NCI-H187 treated with DMSO at 0.1 percent for 48 hours (cell line): ENCODE data around the gene FIBCD1.

Experiments
- DNase-seq: peaks from one replicate; lab custom pipeline; 2025; lab: John Stamatoyannopoulos, UW

The FIBCD1 gene

GRCh38 chr9:130895038-130895437 is 44.0 kb downstream of the FIBCD1 start:
- DNase-seq = no peak

DNA sequence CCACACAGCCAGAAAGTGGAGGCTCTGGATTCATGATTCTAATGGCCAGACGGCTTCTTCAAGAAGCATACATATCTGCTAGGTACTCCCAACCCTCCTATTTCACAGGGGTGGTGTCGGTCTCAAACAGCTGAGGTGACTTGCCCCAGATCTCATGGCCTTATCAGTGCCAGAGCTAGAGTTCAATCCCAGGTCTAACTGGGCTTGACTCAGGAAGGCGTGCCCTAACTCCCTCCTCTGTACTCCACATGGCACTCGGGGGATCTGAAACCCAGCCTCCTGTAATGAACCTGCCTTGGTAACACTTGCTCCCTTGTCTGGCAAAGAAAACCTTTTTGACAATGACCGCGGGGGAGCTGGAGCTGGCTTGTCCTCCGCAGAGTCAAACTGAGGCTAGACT is 44.5 kb downstream of the FIBCD1 start:
- DNase-seq = no peak

- DNase-seq = no peak
Observed at GRCh38 chr9:130893341-130894101, 45.5 kb downstream of the FIBCD1 start.

GRCh38 chr9:130892477-130893304 is 46.4 kb downstream of the FIBCD1 start:
- DNase-seq = no peak

- DNase-seq = no peak
Observed at GRCh38 chr9:130891688-130892476, 47.2 kb downstream of the FIBCD1 start.

DNA sequence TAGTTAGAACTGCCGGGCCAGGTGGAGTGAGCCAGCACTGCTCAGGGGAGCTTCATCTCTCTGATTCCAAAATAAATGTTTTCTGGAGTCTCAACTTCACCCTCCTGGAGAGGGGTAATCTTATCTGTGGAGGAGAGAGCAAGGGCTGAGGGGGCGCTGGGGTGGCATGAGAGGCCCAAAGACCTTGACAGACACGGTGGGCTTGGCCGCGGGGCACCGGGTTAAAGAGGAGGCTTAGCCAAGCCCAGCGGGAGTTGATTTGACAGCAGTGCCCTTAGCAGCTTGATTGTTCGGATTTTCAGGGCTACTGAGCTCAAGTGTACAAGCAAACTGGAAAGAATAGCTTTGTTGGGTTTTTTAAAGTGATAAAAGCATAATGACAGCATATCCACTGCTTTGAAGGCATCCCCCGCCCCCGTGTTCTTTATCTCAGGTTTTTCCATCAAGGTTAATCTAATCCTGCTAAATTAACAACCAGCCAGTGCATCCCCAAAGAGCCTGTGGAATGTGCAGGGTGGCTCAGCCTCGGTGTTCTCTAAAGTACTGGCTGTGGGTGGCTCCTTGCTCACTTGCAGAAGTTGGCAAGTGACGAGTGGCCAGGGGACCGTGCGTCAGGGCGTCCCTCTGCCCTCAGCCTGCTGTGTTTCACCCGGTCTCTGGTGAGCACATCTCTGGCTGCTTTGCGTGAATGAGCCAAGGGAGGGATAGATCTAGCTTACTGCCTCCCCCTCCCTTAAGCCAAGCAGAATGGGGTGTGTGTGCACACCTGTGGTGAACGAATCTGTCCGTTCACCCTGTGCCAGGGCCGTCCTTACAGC is 48.0 kb downstream of the FIBCD1 start:
- DNase-seq = no peak

- no peak for DNase-seq
Observed at GRCh38 chr9:130890124-130890523, 48.9 kb downstream of the FIBCD1 start.

GRCh38 chr9:130888146-130888885 is 50.7 kb downstream of the FIBCD1 start:
- no peak for DNase-seq

DNA sequence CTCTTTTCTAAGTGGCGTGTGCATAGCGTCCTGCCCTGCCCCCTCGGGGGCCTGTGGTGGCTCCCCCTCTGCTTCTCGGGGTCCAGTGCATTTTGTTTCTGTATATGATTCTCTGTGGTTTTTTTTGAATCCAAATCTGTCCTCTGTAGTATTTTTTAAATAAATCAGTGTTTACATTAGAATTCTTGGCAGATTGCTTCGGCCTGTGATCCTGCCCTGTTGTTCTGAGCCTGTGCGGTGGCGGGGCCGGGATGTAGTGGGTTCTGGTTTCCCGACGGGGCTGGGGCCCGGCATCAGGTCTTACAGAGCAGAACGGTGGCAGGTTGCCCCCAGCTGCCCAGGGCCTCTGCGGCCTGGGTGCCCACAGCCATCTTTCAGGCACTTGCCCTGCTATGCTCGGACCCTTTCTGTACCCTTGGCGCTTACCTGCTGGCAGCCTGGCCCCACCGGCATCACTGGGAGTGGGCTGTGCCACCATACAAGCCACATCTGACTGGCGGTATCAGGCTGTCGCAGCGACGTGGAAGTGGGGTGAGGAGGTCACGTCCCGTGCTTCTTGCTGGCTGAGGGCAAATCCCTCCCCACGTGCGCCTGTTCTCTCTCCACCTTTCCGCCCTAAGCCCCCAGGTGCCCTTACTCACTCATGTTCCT is 51.4 kb downstream of the FIBCD1 start:
- DNase-seq = no peak

GRCh38 chr9:130886981-130887380 is 52.1 kb downstream of the FIBCD1 start:
- DNase-seq = no peak

DNA sequence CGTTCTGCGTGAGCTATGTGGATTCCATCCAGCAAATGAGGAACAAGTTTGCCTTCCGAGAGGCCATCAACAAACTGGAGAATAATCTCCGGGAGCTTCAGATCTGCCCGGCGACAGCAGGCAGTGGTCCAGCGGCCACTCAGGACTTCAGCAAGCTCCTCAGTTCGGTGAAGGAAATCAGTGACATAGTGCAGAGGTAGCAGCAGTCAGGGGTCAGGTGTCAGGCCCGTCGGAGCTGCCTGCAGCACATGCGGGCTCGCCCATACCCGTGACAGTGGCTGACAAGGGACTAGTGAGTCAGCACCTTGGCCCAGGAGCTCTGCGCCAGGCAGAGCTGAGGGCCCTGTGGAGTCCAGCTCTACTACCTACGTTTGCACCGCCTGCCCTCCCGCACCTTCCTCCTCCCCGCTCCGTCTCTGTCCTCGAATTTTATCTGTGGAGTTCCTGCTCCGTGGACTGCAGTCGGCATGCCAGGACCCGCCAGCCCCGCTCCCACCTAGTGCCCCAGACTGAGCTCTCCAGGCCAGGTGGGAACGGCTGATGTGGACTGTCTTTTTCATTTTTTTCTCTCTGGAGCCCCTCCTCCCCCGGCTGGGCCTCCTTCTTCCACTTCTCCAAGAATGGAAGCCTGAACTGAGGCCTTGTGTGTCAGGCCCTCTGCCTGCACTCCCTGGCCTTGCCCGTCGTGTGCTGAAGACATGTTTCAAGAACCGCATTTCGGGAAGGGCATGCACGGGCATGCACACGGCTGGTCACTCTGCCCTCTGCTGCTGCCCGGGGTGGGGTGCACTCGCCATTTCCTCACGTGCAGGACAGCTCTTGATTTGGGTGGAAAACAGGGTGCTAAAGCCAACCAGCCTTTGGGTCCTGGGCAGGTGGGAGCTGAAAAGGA is 53.3 kb downstream of the FIBCD1 start:
- no peak for DNase-seq

GRCh38 chr9:130884542-130885483 is 54.2 kb downstream of the FIBCD1 start:
- DNase-seq = no peak

DNA sequence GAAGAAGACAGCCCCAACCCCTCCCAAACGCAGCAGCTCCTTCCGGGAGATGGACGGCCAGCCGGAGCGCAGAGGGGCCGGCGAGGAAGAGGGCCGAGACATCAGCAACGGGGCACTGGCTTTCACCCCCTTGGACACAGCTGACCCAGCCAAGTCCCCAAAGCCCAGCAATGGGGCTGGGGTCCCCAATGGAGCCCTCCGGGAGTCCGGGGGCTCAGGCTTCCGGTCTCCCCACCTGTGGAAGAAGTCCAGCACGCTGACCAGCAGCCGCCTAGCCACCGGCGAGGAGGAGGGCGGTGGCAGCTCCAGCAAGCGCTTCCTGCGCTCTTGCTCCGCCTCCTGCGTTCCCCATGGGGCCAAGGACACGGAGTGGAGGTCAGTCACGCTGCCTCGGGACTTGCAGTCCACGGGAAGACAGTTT is 54.9 kb downstream of the FIBCD1 start:
- no peak for DNase-seq

- no peak for DNase-seq
Observed at GRCh38 chr9:130883479-130883878, 55.6 kb downstream of the FIBCD1 start.

GRCh38 chr9:130882696-130883225 is 56.3 kb downstream of the FIBCD1 start:
- DNase-seq = no peak

- no peak for DNase-seq
Observed at GRCh38 chr9:130881516-130881915, 57.5 kb downstream of the FIBCD1 start.

GRCh38 chr9:130880599-130881220 is 58.3 kb downstream of the FIBCD1 start:
- DNase-seq = no peak
